Neural crest cell (in vitro differentiated cells): ENCODE data around the gene SLX4IP. TPM values are rescaled to one million over a fixed set of nuclear protein-coding genes. Genes with fewer than 3 reads are reported as not detected.
"Not testable (repeated sequence)": the region's sequence is repeated elsewhere in the genome, so short reads cannot be mapped to it uniquely, and the experiment has no call there.

Experiments
- DNase-seq: peaks from one replicate; pipeline ENCODE4 v3.0.0; 2021; ENCODE audit warnings: low read depth, mixed read lengths, low spot score
- H3K27ac Mint-ChIP-seq: one replicate; pipeline ENCODE4 v1.8.0; 2021; ENCODE audit warnings: mild to moderate bottlenecking, mixed read lengths; ENCODE audit not compliant: unreplicated experiment
- H3K27me3 Mint-ChIP-seq: 2 replicates; pipeline ENCODE4 v1.8.0; 2021; ENCODE audit warnings: low read depth, mild to moderate bottlenecking, mixed read lengths
- H3K36me3 Mint-ChIP-seq: 2 replicates; pipeline ENCODE4 v1.8.0; 2021; ENCODE audit warnings: low read depth, mild to moderate bottlenecking, mixed read lengths
- H3K4me1 Mint-ChIP-seq: 2 replicates; pipeline ENCODE4 v1.8.0; 2021; ENCODE audit warnings: mixed read lengths
- H3K4me3 Mint-ChIP-seq: one replicate; pipeline ENCODE4 v1.8.0; 2021; ENCODE audit warnings: mild to moderate bottlenecking, mixed read lengths
- H3K9me3 Mint-ChIP-seq: 2 replicates; pipeline ENCODE4 v1.8.0; 2021; ENCODE audit warnings: mixed read lengths
- total RNA-seq: library from RNA; stranded (reverse); gene quantifications from 2 replicates; pipeline ENCODE4 v1.2.1, GENCODE V29; 2021
- TF ChIP-seq, protein P1 (sequence below): fragments of 200-600 bp; sonication (generic); conservative IDR thresholded peaks from 2 replicates; pipeline ENCODE4 v1.5.0; 2021; ENCODE audit warnings: antibody characterized with exemption, mild to moderate bottlenecking

Gene SLX4IP
- total RNA-seq, 1 donor from 2014 or later: 8.5 TPM

DNA sequence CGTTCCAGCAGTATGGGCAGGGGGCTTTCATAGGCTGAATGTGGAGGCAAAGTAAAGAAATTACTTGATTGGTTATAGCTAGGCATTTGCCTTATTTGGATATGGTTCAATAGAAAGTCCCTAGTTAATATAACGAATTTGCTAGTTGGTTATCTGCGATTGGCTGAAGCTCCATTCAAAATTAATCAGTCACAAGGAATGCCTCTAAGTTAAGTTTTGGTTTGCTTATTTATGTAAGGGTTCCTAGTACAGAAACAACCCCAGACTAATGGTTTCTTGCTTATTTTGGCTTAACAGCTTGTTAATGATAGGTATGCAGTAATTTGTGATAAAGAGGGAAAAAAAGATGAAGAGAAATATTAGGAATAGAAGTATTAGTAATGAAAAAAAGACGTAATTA is 151.2 kb downstream of the SLX4IP start:
- TF ChIP-seq, protein P1, sequence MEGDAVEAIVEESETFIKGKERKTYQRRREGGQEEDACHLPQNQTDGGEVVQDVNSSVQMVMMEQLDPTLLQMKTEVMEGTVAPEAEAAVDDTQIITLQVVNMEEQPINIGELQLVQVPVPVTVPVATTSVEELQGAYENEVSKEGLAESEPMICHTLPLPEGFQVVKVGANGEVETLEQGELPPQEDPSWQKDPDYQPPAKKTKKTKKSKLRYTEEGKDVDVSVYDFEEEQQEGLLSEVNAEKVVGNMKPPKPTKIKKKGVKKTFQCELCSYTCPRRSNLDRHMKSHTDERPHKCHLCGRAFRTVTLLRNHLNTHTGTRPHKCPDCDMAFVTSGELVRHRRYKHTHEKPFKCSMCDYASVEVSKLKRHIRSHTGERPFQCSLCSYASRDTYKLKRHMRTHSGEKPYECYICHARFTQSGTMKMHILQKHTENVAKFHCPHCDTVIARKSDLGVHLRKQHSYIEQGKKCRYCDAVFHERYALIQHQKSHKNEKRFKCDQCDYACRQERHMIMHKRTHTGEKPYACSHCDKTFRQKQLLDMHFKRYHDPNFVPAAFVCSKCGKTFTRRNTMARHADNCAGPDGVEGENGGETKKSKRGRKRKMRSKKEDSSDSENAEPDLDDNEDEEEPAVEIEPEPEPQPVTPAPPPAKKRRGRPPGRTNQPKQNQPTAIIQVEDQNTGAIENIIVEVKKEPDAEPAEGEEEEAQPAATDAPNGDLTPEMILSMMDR: no peak
- no peak overlapping the region for H3K27ac Mint-ChIP-seq
- H3K9me3 Mint-ChIP-seq: peaks cover 3% of the 10 kb centered on the region
- H3K4me3 Mint-ChIP-seq: no peak overlapping the region
- peaks cover 30% of the 10 kb centered on the region for H3K4me1 Mint-ChIP-seq
- H3K36me3 Mint-ChIP-seq: peaks cover 3% of the 10 kb centered on the region
- no peaks in the 10 kb centered on the region for H3K27me3 Mint-ChIP-seq
- no peak for DNase-seq

- H3K36me3 Mint-ChIP-seq, H3K4me3 Mint-ChIP-seq, DNase-seq, H3K9me3 Mint-ChIP-seq, H3K27ac Mint-ChIP-seq, H3K27me3 Mint-ChIP-seq: not testable (repeated sequence)
- H3K4me1 Mint-ChIP-seq: peaks cover 15% of the 10 kb centered on the region
Measured at GRCh38 chr20:10590446-10590845, 155.3 kb downstream of the SLX4IP start.

GRCh38 chr20:10590950-10591671 is 156.0 kb downstream of the SLX4IP start:
- TF ChIP-seq, protein P1: no peak
- Mint-ChIP-seq H3K36me3 (no peaks in the 10 kb centered on the region), H3K27me3 (no peaks in the 10 kb centered on the region), H3K9me3 (no peaks in the 10 kb centered on the region), H3K27ac (no peak overlapping the region), H3K4me3 (no peak overlapping the region), H3K4me1 (peaks cover 11% of the 10 kb centered on the region)
- DNase-seq: no peak

DNA sequence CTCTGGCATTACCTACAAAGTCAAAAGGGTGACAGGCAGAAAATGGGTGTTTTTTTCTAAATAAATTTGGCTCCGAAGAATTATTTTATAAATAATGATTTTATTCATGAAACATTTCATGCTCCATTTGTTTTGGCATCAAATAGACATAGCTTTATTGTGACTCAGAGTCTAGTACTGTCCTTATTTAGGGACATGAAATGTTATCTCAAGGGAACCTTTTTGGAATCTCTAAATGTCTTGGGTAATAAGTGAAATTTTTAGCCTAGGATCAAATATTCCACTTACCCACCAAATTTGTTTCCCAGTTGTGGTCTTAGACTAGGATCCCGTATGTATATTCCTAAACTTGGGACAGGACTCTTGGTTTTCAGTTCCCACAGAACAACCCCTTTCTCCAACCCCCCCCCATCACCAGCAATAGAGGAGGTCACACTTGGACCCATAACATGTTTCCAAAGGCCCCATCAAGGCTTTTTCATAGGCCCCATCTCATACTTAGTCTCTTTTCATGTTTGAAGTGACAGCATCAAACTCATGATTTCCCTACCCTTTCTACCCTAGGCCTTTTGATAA is 156.9 kb downstream of the SLX4IP start:
- no peak overlapping the region for H3K27ac Mint-ChIP-seq
- no peak for DNase-seq
- peaks cover 16% of the 10 kb centered on the region for H3K4me1 Mint-ChIP-seq
- H3K9me3 Mint-ChIP-seq: no peaks in the 10 kb centered on the region
- H3K36me3 Mint-ChIP-seq: peaks cover under 1% of the 10 kb centered on the region
- TF ChIP-seq, protein P1: no peak
- H3K4me3 Mint-ChIP-seq: no peak overlapping the region
- no peaks in the 10 kb centered on the region for H3K27me3 Mint-ChIP-seq

DNA sequence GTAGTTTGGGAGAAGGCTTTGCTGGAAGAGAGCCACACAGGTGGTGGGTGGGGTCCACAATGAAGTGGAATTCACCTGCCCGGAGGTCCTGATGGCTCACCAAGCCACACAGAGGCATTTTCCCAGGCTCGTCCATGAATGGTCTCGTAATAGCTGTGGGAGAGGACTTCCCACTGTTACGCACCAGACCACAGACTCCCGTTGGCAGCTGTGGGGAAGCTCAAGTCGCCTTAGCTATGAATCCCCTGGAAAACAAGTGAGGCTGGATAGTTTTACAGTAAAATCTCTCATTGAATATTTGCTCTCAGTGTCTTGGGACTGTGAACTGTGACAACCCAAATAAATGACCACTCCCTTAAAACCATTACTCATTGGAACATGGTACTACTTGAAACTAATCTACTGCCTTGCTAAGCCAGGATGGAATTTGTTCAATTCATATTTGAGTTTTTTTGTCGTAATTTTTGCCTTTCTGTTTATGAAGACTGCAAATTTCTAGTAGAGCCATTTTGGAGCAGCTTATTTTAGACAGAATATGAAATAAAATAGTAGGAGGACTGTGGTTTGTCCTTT is 159.3 kb downstream of the SLX4IP start:
- H3K4me3 Mint-ChIP-seq: no peak overlapping the region
- peaks cover 2% of the 10 kb centered on the region for H3K36me3 Mint-ChIP-seq
- DNase-seq: no peak
- H3K9me3 Mint-ChIP-seq: no peaks in the 10 kb centered on the region
- TF ChIP-seq, protein P1: no peak
- H3K4me1 Mint-ChIP-seq: peaks cover 14% of the 10 kb centered on the region
- H3K27me3 Mint-ChIP-seq: no peaks in the 10 kb centered on the region
- no peak overlapping the region for H3K27ac Mint-ChIP-seq

- TF ChIP-seq, protein P1: no peak
- H3K36me3 Mint-ChIP-seq: peaks cover 2% of the 10 kb centered on the region
- no peak overlapping the region for H3K27ac Mint-ChIP-seq
- H3K4me3 Mint-ChIP-seq: no peak overlapping the region
- DNase-seq: no peak
- no peaks in the 10 kb centered on the region for H3K27me3 Mint-ChIP-seq
- H3K9me3 Mint-ChIP-seq: no peaks in the 10 kb centered on the region
- H3K4me1 Mint-ChIP-seq: peaks cover 14% of the 10 kb centered on the region
Measured at GRCh38 chr20:10595266-10595665, 160.2 kb downstream of the SLX4IP start.
